Rectal smooth muscle tissue (tissue), 1 donor: ENCODE data around the gene RALA.

ENCODE experiments used
- H3K27ac ChIP-seq: one replicate; pipeline ENCODE4 v1.7.0; 2013; ENCODE audit warnings: low read depth, low read length, inconsistent platforms
- H3K27me3 ChIP-seq: one replicate; pipeline ENCODE4 v1.7.0; 2013; ENCODE audit warnings: low read length; ENCODE audit not compliant: control insufficient read depth, insufficient read depth
- H3K36me3 ChIP-seq: one replicate; pipeline ENCODE4 v1.7.0; 2013; ENCODE audit warnings: low read length; ENCODE audit not compliant: control insufficient read depth, insufficient read depth
- H3K4me1 ChIP-seq: one replicate; pipeline ENCODE4 v1.7.0; 2013; ENCODE audit warnings: low read length; ENCODE audit not compliant: control insufficient read depth, insufficient read depth
- H3K4me3 ChIP-seq: one replicate; pipeline ENCODE4 v1.7.0; 2013; ENCODE audit warnings: low read length
- H3K9ac ChIP-seq: one replicate; pipeline ENCODE4 v1.7.0; 2013; ENCODE audit warnings: low read length

Gene RALA

GRCh38 chr7:39617005-39617404 lies 6.4 kb upstream of the RALA start:
- H3K36me3 ChIP-seq = no peaks in the 10 kb centered on the region
- no peak overlapping the region for H3K27ac ChIP-seq
- no peak overlapping the region for H3K9ac ChIP-seq
- H3K4me1 ChIP-seq = no peaks in the 10 kb centered on the region
- H3K4me3 ChIP-seq = no peak overlapping the region
- no peaks in the 10 kb centered on the region for H3K27me3 ChIP-seq

GRCh38 chr7:39618868-39619267 lies 4.5 kb upstream of the RALA start:
- no peak overlapping the region for H3K9ac ChIP-seq
- H3K36me3 ChIP-seq = no peaks in the 10 kb centered on the region
- no peak overlapping the region for H3K4me3 ChIP-seq
- H3K27me3 ChIP-seq = no peaks in the 10 kb centered on the region
- peaks cover 4% of the 10 kb centered on the region for H3K4me1 ChIP-seq
- no peak overlapping the region for H3K27ac ChIP-seq

- no peak overlapping the region for H3K27ac ChIP-seq
- peaks cover 12% of the 10 kb centered on the region for H3K4me1 ChIP-seq
- no peaks in the 10 kb centered on the region for H3K27me3 ChIP-seq
- H3K36me3 ChIP-seq = no peaks in the 10 kb centered on the region
- H3K4me3 ChIP-seq = no peak overlapping the region
- H3K9ac ChIP-seq = no peak overlapping the region
Measured at GRCh38 chr7:39620486-39620885, 2.9 kb upstream of the RALA start.

- no peaks in the 10 kb centered on the region for H3K36me3 ChIP-seq
- H3K27ac ChIP-seq = no peak overlapping the region
- no peak overlapping the region for H3K9ac ChIP-seq
- no peak overlapping the region for H3K4me3 ChIP-seq
- no peaks in the 10 kb centered on the region for H3K27me3 ChIP-seq
- peaks cover 16% of the 10 kb centered on the region for H3K4me1 ChIP-seq
Measured at GRCh38 chr7:39621261-39621660, 2.1 kb upstream of the RALA start.

- Histone ChIP-seq H3K9ac (no peak overlapping the region), H3K27ac (no peak overlapping the region), H3K27me3 (no peaks in the 10 kb centered on the region), H3K4me1 (peaks cover 16% of the 10 kb centered on the region), H3K36me3 (no peaks in the 10 kb centered on the region), H3K4me3 (no peak overlapping the region)
Measured at GRCh38 chr7:39621784-39622411, 1.5 kb upstream of the RALA start.

GRCh38 chr7:39622609-39623008 lies 763 bp upstream of the RALA start:
- H3K4me3 ChIP-seq = peak overlapping the region; percentile 75
- peak overlapping the region; percentile 26 for H3K9ac ChIP-seq
- peaks cover 16% of the 10 kb centered on the region for H3K4me1 ChIP-seq
- H3K36me3 ChIP-seq = no peaks in the 10 kb centered on the region
- H3K27ac ChIP-seq = peak overlapping the region; percentile 85
- H3K27me3 ChIP-seq = no peaks in the 10 kb centered on the region

- Histone ChIP-seq H3K36me3 (no peaks in the 10 kb centered on the region), H3K9ac (peak overlapping the region; percentile 36), H3K4me1 (peaks cover 16% of the 10 kb centered on the region), H3K4me3 (peak overlapping the region; percentile 75), H3K27ac (peak overlapping the region; percentile 85), H3K27me3 (no peaks in the 10 kb centered on the region)
Measured at GRCh38 chr7:39623732-39624441, 515 bp downstream of the RALA start.

- no peaks in the 10 kb centered on the region for H3K36me3 ChIP-seq
- H3K4me1 ChIP-seq = peaks cover 16% of the 10 kb centered on the region
- H3K27me3 ChIP-seq = no peaks in the 10 kb centered on the region
- H3K9ac ChIP-seq = peak overlapping the region; percentile 24
- peak overlapping the region; percentile 75 for H3K4me3 ChIP-seq
- no peak overlapping the region for H3K27ac ChIP-seq
Measured at GRCh38 chr7:39624442-39624807, 1.1 kb downstream of the RALA start.

GRCh38 chr7:39624935-39625694 lies 1.7 kb downstream of the RALA start:
- H3K27ac ChIP-seq = no peak overlapping the region
- no peaks in the 10 kb centered on the region for H3K27me3 ChIP-seq
- peaks cover 16% of the 10 kb centered on the region for H3K4me1 ChIP-seq
- no peak overlapping the region for H3K9ac ChIP-seq
- H3K36me3 ChIP-seq = no peaks in the 10 kb centered on the region
- peak overlapping the region; percentile 75 for H3K4me3 ChIP-seq

- H3K4me1 ChIP-seq = peaks cover 3% of the 10 kb centered on the region
- no peak overlapping the region for H3K9ac ChIP-seq
- H3K36me3 ChIP-seq = no peaks in the 10 kb centered on the region
- H3K27ac ChIP-seq = no peak overlapping the region
- H3K4me3 ChIP-seq = no peak overlapping the region
- H3K27me3 ChIP-seq = no peaks in the 10 kb centered on the region
Measured at GRCh38 chr7:39631736-39632308, 8.4 kb downstream of the RALA start.

- Histone ChIP-seq H3K27me3 (no peaks in the 10 kb centered on the region), H3K36me3 (no peaks in the 10 kb centered on the region), H3K4me3 (no peak overlapping the region), H3K4me1 (peaks cover 3% of the 10 kb centered on the region), H3K9ac (no peak overlapping the region), H3K27ac (no peak overlapping the region)
Measured at GRCh38 chr7:39633563-39634477, 10.4 kb downstream of the RALA start.

GRCh38 chr7:39634478-39634805 lies 11.1 kb downstream of the RALA start:
- H3K27ac ChIP-seq = no peak overlapping the region
- no peaks in the 10 kb centered on the region for H3K27me3 ChIP-seq
- H3K36me3 ChIP-seq = no peaks in the 10 kb centered on the region
- peaks cover 3% of the 10 kb centered on the region for H3K4me1 ChIP-seq
- H3K9ac ChIP-seq = no peak overlapping the region
- H3K4me3 ChIP-seq = no peak overlapping the region
